T1000 (cell line): ENCODE results near the gene SERPINB5.

Experiments
- DNase-seq: peaks from one replicate; lab custom pipeline; 2025; ENCODE audit warnings: mixed read lengths; lab: John Stamatoyannopoulos, UW

Gene SERPINB5

DNA sequence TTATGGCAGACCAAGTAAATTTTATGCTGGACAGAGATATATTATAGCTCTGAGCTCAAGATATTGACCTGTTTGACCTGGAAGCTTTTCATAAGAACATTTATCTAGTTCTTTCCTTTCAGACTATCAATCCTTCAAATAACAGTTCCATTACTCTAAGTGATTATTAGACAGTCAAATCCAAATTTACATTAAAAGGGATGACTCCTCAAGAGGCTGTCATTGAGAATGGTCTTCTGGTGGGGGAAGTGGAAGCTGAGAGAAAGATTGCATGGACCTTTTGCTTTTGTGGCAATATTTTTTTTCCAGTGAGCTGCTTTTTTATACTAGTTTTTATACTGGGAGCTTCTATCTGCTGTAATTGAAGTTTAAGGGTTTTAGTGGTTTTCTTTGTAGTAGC lies 50.5 kb downstream of the SERPINB5 start:
- no peak for DNase-seq

DNA sequence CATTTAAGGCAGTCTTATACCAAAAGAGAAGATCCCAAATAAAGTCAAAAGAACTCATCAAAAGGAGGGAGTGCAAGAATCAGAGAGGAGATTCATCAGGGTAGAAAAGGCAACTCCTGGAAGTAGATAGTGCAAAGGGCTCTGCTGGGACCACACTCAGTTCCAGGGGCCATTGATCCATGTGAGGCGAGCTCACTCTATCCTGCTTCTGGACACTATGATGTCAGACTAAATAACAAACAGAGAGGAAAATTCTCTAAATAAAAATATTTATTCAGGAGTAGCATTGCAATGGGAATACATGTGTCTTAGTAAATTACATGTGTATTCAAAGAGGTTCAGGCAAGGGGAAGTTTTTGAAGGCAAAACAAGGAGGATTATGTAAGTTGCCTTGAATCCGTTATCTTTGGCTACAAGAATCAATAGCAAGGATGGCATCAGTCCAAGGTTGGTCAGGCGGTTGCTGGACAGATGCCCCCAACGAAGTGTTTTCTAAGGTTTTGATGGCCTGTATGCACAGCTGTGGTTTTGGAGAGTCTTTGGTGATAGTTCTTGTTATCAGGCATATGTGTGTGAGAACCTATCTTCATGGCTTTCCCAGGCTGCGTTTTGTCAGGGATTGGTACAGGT lies 52.2 kb downstream of the SERPINB5 start:
- no peak for DNase-seq

DNA sequence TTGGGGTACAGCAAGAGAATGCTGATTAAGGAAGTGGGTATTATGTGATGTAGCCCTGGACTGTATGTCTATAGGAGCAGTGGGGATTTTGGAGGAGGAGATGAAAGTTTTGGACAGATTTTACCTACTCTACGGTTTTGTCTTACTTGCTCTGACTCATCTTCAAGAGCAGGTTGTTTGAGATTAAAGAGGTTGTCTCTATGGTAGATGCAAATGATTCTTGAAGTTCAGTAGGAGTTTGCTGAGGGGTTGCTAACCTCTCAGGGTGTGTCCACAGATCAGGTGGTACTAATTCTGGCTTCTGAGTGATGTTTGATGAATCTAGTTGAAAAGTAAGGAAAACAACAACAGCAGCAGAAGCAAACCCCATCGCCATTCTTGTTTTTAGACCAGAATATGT lies 55.7 kb downstream of the SERPINB5 start:
- DNase-seq: no peak

DNA sequence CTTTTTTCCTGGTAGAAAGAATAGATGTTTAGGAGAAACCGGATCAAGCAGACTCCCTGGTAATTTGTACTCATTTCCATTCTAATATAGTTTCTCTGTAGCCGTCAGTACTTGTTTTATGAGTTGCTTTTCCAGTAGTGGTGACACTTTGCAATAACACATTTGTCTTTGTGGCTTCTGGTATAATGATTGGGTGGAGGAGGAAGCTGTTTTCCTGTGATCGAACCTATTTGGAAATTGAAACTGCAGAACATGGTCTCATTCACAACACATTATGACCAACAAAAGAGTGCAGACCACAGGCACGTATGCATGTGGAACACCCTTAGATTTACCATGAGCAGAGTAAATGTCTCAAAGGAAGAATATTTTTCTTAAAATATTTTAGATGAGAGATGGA lies 57.9 kb downstream of the SERPINB5 start:
- no peak for DNase-seq

DNA sequence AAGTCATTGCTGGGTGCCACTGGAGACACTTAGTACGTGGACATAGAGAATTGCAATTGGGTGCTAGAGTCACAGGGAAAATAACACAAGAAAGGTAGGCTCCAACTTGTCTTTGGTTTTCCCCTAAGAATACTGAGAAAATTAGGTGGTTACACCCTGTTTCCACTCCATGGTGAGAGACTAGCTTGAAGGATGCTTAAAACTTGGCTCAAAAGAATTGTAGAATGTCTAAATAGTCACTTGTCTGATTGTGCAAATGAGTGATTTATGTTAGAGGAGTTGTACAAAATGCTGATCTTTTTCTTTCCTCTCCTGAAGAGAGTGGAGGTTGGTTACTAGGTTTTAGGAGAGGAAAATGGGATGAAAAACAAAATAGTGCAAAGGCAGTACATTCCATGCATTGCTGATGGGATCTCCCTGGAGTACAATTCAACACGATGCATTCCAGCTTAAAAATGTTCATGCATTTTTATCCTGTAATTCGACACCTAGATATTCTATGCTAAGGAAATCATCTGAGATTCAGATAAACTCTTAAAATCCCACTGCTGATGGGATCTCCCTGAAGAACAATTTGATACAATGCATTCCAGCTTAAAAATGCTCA lies 63.2 kb downstream of the SERPINB5 start:
- DNase-seq: no peak

DNA sequence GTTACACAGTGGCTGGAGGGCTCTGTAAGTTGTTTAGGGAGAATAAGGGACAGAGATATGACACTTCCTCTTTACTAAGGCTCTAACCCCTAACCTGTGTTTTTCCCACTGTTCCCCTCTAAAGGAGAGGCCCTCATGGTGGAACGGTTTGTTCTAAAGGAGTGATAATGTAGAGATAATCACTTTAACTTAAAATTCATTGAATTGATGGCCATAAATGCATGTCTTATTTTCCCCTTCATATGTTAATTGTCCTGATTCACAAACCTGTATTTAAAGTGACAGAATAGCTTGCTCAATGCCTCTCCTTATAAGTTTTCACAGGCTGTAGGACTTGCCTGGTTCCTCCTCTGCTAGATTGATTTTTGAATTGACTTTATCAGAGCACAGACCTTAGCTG lies 65.3 kb downstream of the SERPINB5 start, which contains the start of gene SERPINB12:
Gene SERPINB12 (plus strand): TSS at position 301 of the 400 bp plus-strand sequence. CDS start 13,791 bp downstream, outside the sequence.
- DNase-seq: no peak

DNA sequence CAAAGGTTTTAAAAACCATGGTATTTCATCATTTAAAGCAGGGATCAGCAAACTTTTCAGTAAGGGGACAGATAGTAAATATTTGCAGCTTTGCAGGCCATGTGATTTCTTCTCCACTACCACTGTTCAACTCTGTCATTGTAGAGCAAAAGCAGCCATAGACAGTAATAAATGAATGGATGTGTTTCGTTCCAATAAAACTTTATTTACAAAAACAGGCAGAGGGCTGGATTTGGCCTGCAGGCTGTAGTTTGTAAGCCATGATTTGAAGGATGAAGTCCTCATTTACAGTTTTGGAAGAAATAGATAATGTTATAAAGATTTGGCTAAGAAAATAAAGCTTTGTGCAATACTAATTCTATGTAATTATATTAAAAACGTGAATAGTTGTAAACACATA lies 67.3 kb downstream of the SERPINB5 start:
- no peak for DNase-seq

DNA sequence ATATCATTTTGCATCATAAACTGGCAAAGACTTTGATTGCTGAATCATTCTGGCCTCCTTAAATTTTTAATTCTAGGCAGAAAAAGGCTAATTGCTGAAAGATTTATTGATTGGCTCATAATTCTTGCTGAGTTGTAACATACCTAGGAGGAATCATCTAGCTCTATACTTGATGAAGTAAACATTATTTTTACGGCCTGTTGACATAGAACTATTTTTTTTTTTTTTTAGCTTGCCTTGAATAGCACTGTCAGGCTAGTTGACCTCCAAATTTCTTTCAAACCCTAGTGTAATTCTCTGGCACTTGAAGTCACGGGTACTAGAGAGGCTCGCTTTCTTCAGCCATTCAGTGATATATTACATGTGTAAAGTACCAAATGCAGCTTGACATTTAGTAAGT lies 68.2 kb downstream of the SERPINB5 start:
- no peak for DNase-seq

DNA sequence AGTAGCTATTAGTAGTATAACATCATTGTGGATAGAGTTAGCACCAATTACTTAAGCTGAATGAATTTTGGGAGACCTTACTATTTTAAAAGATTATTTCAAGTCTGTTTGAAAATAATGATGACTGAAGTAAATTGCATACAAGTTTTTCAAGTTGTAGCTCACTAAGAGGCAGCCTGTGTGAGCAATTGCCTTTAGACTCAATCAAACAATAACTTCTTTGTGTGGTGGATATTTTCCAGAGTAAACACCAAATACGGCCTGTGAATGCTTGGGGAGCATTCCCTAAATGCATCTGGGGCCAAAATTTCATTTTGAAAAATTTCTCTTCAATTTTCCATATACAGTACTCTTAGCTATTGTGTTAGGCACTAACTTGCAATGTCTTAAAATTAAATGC lies 73.3 kb downstream of the SERPINB5 start:
- no peak for DNase-seq

DNA sequence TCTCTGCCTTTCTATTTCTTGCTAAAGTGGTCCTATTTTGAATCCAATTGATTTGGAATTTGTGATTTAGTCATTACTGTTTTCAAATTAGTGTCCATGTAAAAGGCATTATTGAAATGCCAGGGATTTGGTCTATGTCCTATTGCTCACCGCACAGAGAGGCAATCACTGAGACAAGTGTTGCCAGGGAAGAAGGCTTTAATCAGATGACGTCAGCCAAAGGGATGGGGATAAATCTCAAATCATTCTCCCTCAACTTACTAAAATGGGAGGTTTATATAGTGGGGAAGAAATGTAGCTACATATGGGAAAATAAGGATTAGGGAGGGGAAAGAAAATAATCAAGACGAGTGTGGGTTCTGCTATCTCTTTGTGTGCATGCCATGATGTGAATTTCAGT lies 75.0 kb downstream of the SERPINB5 start:
- DNase-seq: no peak

DNA sequence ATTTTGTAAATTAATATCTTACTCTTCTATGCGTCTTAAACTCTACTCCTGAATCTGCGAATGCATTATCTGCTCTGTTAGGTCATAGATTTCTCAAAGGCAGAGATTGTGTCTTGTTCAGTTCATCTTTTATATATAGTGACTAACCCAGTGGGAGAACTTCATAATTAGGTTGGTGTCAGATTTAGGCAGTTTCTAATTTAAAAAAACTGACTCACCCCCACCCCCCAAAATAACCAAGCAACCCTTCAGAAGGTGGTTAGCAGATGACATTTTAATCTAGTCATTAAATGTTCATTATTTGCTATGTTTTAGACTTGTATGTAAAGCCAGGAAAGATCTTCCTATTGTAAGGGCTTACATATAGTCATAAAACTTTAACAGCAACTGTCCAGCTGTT lies 75.8 kb downstream of the SERPINB5 start:
- DNase-seq: no peak

DNA sequence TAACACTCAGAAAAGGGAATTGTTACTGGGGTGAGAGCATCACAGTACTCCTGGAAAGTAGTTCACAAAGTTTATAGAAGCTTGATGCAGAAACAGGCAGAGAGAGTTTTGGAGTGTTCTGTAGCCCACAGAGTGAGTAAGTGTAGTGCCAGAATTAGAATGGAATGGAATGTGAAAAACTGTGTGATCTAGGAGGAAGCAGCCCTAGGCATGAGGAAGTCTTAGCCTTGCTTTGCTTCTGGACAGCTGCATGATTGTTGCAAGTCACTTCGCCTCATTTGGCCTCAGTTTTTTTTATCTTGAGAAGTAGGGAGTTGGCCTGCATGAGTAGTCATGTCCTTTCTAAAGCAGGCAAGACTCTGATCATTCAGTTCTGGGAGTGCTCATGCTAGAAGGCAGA lies 76.3 kb downstream of the SERPINB5 start:
- DNase-seq: no peak
